H9 (cell line): ENCODE results near the gene SPRED1. TPM values are rescaled to one million over a fixed set of nuclear protein-coding genes. Genes with fewer than 3 reads are reported as not detected.
A peak's percentile ranks its signal among the peaks of the same experiment; 100 is the strongest.

ENCODE experiments used
- DNase-seq: peaks from one replicate; pipeline ENCODE4 v3.0.0-alpha.2; 2017
- H2AFZ ChIP-seq: one replicate; pipeline ENCODE4 v1.6.1; 2013; ENCODE audit warnings: mild to moderate bottlenecking, low read length, control low read depth, moderate library complexity
- H2AK5ac ChIP-seq: 2 replicates; pipeline ENCODE4 v1.6.1; 2013; ENCODE audit warnings: low read length, control low read depth, mixed read lengths; ENCODE audit not compliant: insufficient read length
- H2BK120ac ChIP-seq: one replicate; pipeline ENCODE4 v1.6.1; 2013; ENCODE audit warnings: low read depth, mild to moderate bottlenecking, low read length, control low read depth, inconsistent platforms; ENCODE audit not compliant: poor library complexity, severe bottlenecking
- H2BK12ac ChIP-seq: 2 replicates; pipeline ENCODE4 v1.6.1; 2013; ENCODE audit warnings: low read length, control low read depth, mixed read lengths, low read depth; ENCODE audit not compliant: insufficient read length
- H2BK15ac ChIP-seq: 2 replicates; pipeline ENCODE4 v1.6.1; 2013; ENCODE audit warnings: low read depth, low read length, control low read depth
- H2BK20ac ChIP-seq: one replicate; pipeline ENCODE4 v1.6.1; 2013; ENCODE audit warnings: low read depth, mild to moderate bottlenecking, low read length, control low read depth, inconsistent platforms; ENCODE audit not compliant: poor library complexity, severe bottlenecking
- H2BK5ac ChIP-seq: 2 replicates; pipeline ENCODE4 v1.6.1; 2013; ENCODE audit warnings: low read length, control low read depth, mixed read lengths; ENCODE audit not compliant: insufficient read length
- H3K14ac ChIP-seq: 2 replicates; pipeline ENCODE4 v1.6.1; 2013; ENCODE audit warnings: low read length, control low read depth; ENCODE audit not compliant: insufficient read depth
- H3K18ac ChIP-seq: 2 replicates; pipeline ENCODE4 v1.6.1; 2013; ENCODE audit warnings: low read depth, mild to moderate bottlenecking, mixed read lengths, low read length, control low read depth; ENCODE audit not compliant: insufficient read length
- H3K23ac ChIP-seq: 2 replicates; pipeline ENCODE4 v1.6.1; 2013; ENCODE audit warnings: low read length, control low read depth, mixed read lengths, low read depth; ENCODE audit not compliant: insufficient read length
- H3K23me2 ChIP-seq: 2 replicates; pipeline ENCODE4 v1.6.1; 2013; ENCODE audit warnings: low read depth, mild to moderate bottlenecking, mixed read lengths, low read length, control low read depth; ENCODE audit not compliant: insufficient read length, poor library complexity, severe bottlenecking
- H3K27ac ChIP-seq: 2 replicates; pipeline ENCODE4 v1.5.1; 2013; ENCODE audit warnings: low read length, control low read depth, mixed read lengths, low read depth; ENCODE audit not compliant: insufficient read length
- H3K27me3 ChIP-seq: 2 replicates; pipeline ENCODE4 v1.6.1; 2013; ENCODE audit warnings: low read length, control low read depth, inconsistent platforms; ENCODE audit not compliant: insufficient read depth
- H3K4ac ChIP-seq: 2 replicates; pipeline ENCODE4 v1.6.1; 2013; ENCODE audit warnings: low read depth, mild to moderate bottlenecking, control low read depth, inconsistent platforms, low read length, moderate library complexity
- H3K4me1 ChIP-seq: 2 replicates; pipeline ENCODE4 v1.6.1; 2013; ENCODE audit warnings: low read length, control low read depth, inconsistent platforms; ENCODE audit not compliant: insufficient read depth
- H3K4me2 ChIP-seq: 2 replicates; pipeline ENCODE4 v1.6.1; 2013; ENCODE audit warnings: low read length, control low read depth, mixed read lengths; ENCODE audit not compliant: insufficient read length, insufficient read depth
- H3K56ac ChIP-seq: 2 replicates; pipeline ENCODE4 v1.6.1; 2013; ENCODE audit warnings: low read depth, mild to moderate bottlenecking, mixed read lengths, low read length, control low read depth; ENCODE audit not compliant: insufficient read length
- H3K79me1 ChIP-seq: 2 replicates; pipeline ENCODE4 v1.6.1; 2013; ENCODE audit warnings: low read depth, mild to moderate bottlenecking, moderate library complexity, low read length, control low read depth, inconsistent platforms; ENCODE audit not compliant: insufficient read depth, poor library complexity, severe bottlenecking
- H3K79me2 ChIP-seq: 2 replicates; pipeline ENCODE4 v1.6.1; 2013; ENCODE audit warnings: low read length, control low read depth, inconsistent platforms; ENCODE audit not compliant: insufficient read depth
- H3K9ac ChIP-seq: 2 replicates; pipeline ENCODE4 v1.6.1; 2013; ENCODE audit warnings: low read length, control low read depth, mixed read lengths; ENCODE audit not compliant: insufficient read length; ENCODE audit errors: extremely low read depth
- H3K9me3 ChIP-seq: one replicate; pipeline ENCODE4 v1.6.1; 2013; ENCODE audit warnings: low read depth, low read length, inconsistent platforms; ENCODE audit not compliant: control insufficient read depth
- H3T11ph ChIP-seq: one replicate; pipeline ENCODE4 v1.6.1; 2013; ENCODE audit warnings: mild to moderate bottlenecking, low read length, control low read depth, inconsistent platforms
- H4K20me1 ChIP-seq: one replicate; pipeline ENCODE4 v1.6.1; 2013; ENCODE audit not compliant: control insufficient read depth, insufficient read length, insufficient read depth
- H4K5ac ChIP-seq: 2 replicates; pipeline ENCODE4 v1.6.1; 2013; ENCODE audit warnings: low read depth, mild to moderate bottlenecking, mixed read lengths, low read length, control low read depth; ENCODE audit not compliant: insufficient read length
- H4K8ac ChIP-seq: replicated peaks from 2 replicates; pipeline ENCODE4 v1.6.1; 2013; ENCODE audit warnings: low read length, control low read depth, mixed read lengths, low read depth; ENCODE audit not compliant: insufficient read length
- H4K91ac ChIP-seq: 2 replicates; pipeline ENCODE4 v1.6.1; 2013; ENCODE audit warnings: low read depth, mild to moderate bottlenecking, moderate library complexity, mixed read lengths, low read length, control low read depth; ENCODE audit not compliant: insufficient read length
- H3K27ac Mint-ChIP-seq, 3 experiments: 2 replicates in 2 of 3; 3 replicates in 1 of 3; pipeline ENCODE4 v1.8.0; 2020 to 2021; ENCODE audit warnings: mixed read lengths in 3 of 3, mild to moderate bottlenecking in 1 of 3, moderate library complexity in 1 of 3
- H3K27me3 Mint-ChIP-seq: 2 replicates; pipeline ENCODE4 v1.8.0; 2021; ENCODE audit warnings: low read depth, mild to moderate bottlenecking, moderate library complexity, mixed read lengths
- H3K36me3 Mint-ChIP-seq, 3 experiments: 2 replicates in 2 of 3; 3 replicates in 1 of 3; pipeline ENCODE4 v1.8.0; 2020 to 2021; ENCODE audit warnings: low read depth in 3 of 3, mixed read lengths in 3 of 3; ENCODE audit not compliant: insufficient read depth in 1 of 3
- H3K4me1 Mint-ChIP-seq, 2 experiments: 2 replicates each; pipeline ENCODE4 v1.8.0; 2020; ENCODE audit warnings: mixed read lengths in 2 of 2
- H3K4me3 Mint-ChIP-seq, 2 experiments: 2 replicates in 1 of 2; 3 replicates in 1 of 2; pipeline ENCODE4 v1.8.0; 2020 to 2021; ENCODE audit warnings: mild to moderate bottlenecking in 2 of 2, mixed read lengths in 2 of 2, moderate library complexity in 1 of 2
- H3K9me3 Mint-ChIP-seq, 2 experiments: 2 replicates in 1 of 2; 3 replicates in 1 of 2; pipeline ENCODE4 v1.8.0; 2020; ENCODE audit warnings: mild to moderate bottlenecking in 2 of 2, mixed read lengths in 2 of 2, moderate library complexity in 1 of 2
- WGBS: extraction: QIAGEN DNeasy Blood & Tissue Kit; methylation state at CpG from one replicate; pipeline ENCODE4 v1.1.7; 2013; ENCODE audit warnings: missing lambda C conversion rate, low lambda C conversion rate, mixed read lengths; ENCODE audit not compliant: insufficient read length; ENCODE audit errors: extremely low coverage; 5-methylcytosine and 5-hydroxymethylcytosine counted together
- total RNA-seq: library from RNA; stranded (reverse); gene quantifications from 2 replicates; pipeline ENCODE4 v1.2.1, GENCODE V29; 2021
- TF ChIP-seq, protein P1 (sequence below): fragments of 200-600 bp; sonication (generic); conservative IDR thresholded peaks from 3 replicates; pipeline ENCODE4 v1.8.0; 2021; ENCODE audit warnings: antibody characterized with exemption, mild to moderate bottlenecking

SPRED1 gene
- total RNA-seq, 1 experiment from 2014 or later: 41.0 TPM

DNA sequence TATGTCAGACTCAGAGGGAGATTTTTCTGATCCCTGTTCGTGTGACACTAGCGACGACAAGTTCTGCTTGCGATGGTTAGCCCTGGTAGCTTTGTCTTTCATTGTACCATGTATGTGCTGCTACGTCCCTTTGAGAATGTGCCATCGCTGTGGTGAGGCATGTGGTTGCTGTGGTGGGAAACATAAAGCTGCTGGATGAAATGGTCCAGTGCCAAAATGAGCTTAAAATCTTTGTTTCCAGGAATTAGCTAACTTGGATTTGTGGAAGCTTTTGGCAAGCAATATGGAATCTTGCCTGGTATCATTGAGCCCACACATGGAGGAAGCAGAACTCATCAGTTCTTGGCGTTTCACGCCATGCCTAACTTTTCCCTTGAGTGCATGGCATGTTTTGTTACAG is 98.8 kb downstream of the SPRED1 start:
- Mint-ChIP-seq H3K36me3 (peaks cover 8 to 29% (median 27%) of the 10 kb centered on the region in 3 experiments; a peak in 6 of 7 replicates), H3K9me3 (no peaks in the 10 kb centered on the region), H3K27ac (no peak overlapping the region), H3K4me3 (no peak overlapping the region), H3K27me3 (no peaks in the 10 kb centered on the region), H3K4me1 (peaks cover 6 to 11% of the 10 kb centered on the region in 2 experiments)
- H4K91ac ChIP-seq: no peak overlapping the region
- H2BK20ac ChIP-seq: no peak overlapping the region
- WGBS: no CpG with 5 or more reads among the region's 8 CpGs
- no peaks in the 10 kb centered on the region for H3K79me1 ChIP-seq
- TF ChIP-seq, protein P1, sequence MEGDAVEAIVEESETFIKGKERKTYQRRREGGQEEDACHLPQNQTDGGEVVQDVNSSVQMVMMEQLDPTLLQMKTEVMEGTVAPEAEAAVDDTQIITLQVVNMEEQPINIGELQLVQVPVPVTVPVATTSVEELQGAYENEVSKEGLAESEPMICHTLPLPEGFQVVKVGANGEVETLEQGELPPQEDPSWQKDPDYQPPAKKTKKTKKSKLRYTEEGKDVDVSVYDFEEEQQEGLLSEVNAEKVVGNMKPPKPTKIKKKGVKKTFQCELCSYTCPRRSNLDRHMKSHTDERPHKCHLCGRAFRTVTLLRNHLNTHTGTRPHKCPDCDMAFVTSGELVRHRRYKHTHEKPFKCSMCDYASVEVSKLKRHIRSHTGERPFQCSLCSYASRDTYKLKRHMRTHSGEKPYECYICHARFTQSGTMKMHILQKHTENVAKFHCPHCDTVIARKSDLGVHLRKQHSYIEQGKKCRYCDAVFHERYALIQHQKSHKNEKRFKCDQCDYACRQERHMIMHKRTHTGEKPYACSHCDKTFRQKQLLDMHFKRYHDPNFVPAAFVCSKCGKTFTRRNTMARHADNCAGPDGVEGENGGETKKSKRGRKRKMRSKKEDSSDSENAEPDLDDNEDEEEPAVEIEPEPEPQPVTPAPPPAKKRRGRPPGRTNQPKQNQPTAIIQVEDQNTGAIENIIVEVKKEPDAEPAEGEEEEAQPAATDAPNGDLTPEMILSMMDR: no peak
- H3K23me2 ChIP-seq: no peaks in the 10 kb centered on the region
- H2BK12ac ChIP-seq: no peak overlapping the region
- H3K4me1 ChIP-seq: no peaks in the 10 kb centered on the region; the same call in 1 of the 2 replicates
- H2BK5ac ChIP-seq: no peak overlapping the region
- H3K14ac ChIP-seq: no peak overlapping the region
- no peak overlapping the region for H3K23ac ChIP-seq
- no peak overlapping the region for H3K9ac ChIP-seq
- no peaks in the 10 kb centered on the region for H3K27me3 ChIP-seq
- H3K56ac ChIP-seq: no peak overlapping the region
- H4K5ac ChIP-seq: peak overlapping the region; percentile 83
- no peak overlapping the region for H3K27ac ChIP-seq
- H3K79me2 ChIP-seq: no peaks in the 10 kb centered on the region
- H3K4me2 ChIP-seq: no peak overlapping the region
- H4K8ac ChIP-seq: peak overlapping the region; percentile 84
- H2BK15ac ChIP-seq: no peak overlapping the region
- no peak overlapping the region for H2AK5ac ChIP-seq
- no peak overlapping the region for H2BK120ac ChIP-seq
- no peak overlapping the region for H3T11ph ChIP-seq
- no peak overlapping the region for H3K4ac ChIP-seq
- H4K20me1 ChIP-seq: no peaks in the 10 kb centered on the region
- no peak for DNase-seq
- no peak overlapping the region for H3K18ac ChIP-seq
- no peaks in the 10 kb centered on the region for H3K9me3 ChIP-seq
- no peak overlapping the region for H2AFZ ChIP-seq
